Lower leg skin (tissue), 3 donors: ENCODE measurements around the gene TNIP1.

Source experiments
- CTCF ChIP-seq, 3 donors: fragments of 450-650 bp; IDR thresholded peaks; one replicate each; pipeline ENCODE4 v1.5.1; 2016; ENCODE audit warnings: antibody characterized with exemption in 3 of 3, mild to moderate bottlenecking in 3 of 3, moderate library complexity in 2 of 3
- POLR2A ChIP-seq, 2 donors: fragments of 450-650 bp; IDR thresholded peaks; one replicate each; pipeline ENCODE4 v1.6.1; 2016 to 2017; ENCODE audit warnings: antibody characterized with exemption in 2 of 2, mild to moderate bottlenecking in 1 of 2, moderate library complexity in 1 of 2

- no peak for TF ChIP-seq CTCF (IDR thresholded peaks at IDR 0.05)
- no peak for TF ChIP-seq POLR2A (IDR thresholded peaks at IDR 0.05)
Observed at GRCh38 chr5:151031554-151031953, 49.3 kb downstream of the TNIP1 start.
